HG03575 (cell line): ENCODE results near the gene NEMP2.
"Not testable (repeated sequence)": the region's sequence is repeated elsewhere in the genome, so short reads cannot be mapped to it uniquely, and the experiment has no call there.

Experiments used
- ATAC-seq: cut with Tn5 transposase; IDR thresholded peaks from one replicate; pipeline ENCODE4 v1.9.1; 2021; ENCODE audit not compliant: unreplicated experiment, insufficient number of reproducible peaks, low FRiP score; ENCODE audit errors: extremely low read depth

Gene NEMP2

GRCh38 chr2:190529486-190530247 lies 4.9 kb downstream of the NEMP2 start:
- no peak for ATAC-seq

GRCh38 chr2:190528521-190529001 lies 6.0 kb downstream of the NEMP2 start:
- no peak for ATAC-seq

GRCh38 chr2:190527918-190528317 lies 6.6 kb downstream of the NEMP2 start:
- ATAC-seq: no peak

- ATAC-seq: no peak
These were observed 7.3 kb downstream of the NEMP2 start for GRCh38 chr2:190527214-190527613.

GRCh38 chr2:190526105-190526750 lies 8.3 kb downstream of the NEMP2 start:
- ATAC-seq: no peak

- no peak for ATAC-seq
These were observed 9.6 kb downstream of the NEMP2 start for GRCh38 chr2:190524928-190525327.

- no peak for ATAC-seq
These were observed 14.4 kb downstream of the NEMP2 start for GRCh38 chr2:190519975-190520767.

GRCh38 chr2:190517468-190517867 lies 17.1 kb downstream of the NEMP2 start:
- ATAC-seq: no peak

GRCh38 chr2:190515687-190516086 lies 18.8 kb downstream of the NEMP2 start:
- ATAC-seq: no peak

- ATAC-seq: no peak
These were observed 19.8 kb downstream of the NEMP2 start for GRCh38 chr2:190514676-190515075.

- no peak for ATAC-seq
These were observed 20.6 kb downstream of the NEMP2 start for GRCh38 chr2:190513877-190514276.

GRCh38 chr2:190512539-190513095 lies 21.9 kb downstream of the NEMP2 start:
- ATAC-seq: no peak

- no peak for ATAC-seq
These were observed 23.4 kb downstream of the NEMP2 start for GRCh38 chr2:190511104-190511503.

- not testable (repeated sequence) for ATAC-seq
These were observed 24.6 kb downstream of the NEMP2 start for GRCh38 chr2:190509895-190510294.

- ATAC-seq: no peak
These were observed 27.4 kb downstream of the NEMP2 start for GRCh38 chr2:190507135-190507534.

GRCh38 chr2:190506666-190507065 lies 27.9 kb downstream of the NEMP2 start:
- ATAC-seq: no peak

GRCh38 chr2:190505696-190506095 lies 28.8 kb downstream of the NEMP2 start:
- ATAC-seq: no peak

GRCh38 chr2:190504912-190505311 lies 29.6 kb downstream of the NEMP2 start:
- ATAC-seq: no peak

GRCh38 chr2:190503088-190503487 lies 31.4 kb downstream of the NEMP2 start:
- no peak for ATAC-seq
